CD4-positive, alpha-beta T cell treated with Interleukin-2 at 100 ng/mL for 4 hours (primary cell): Measurements from ENCODE around the gene ICAM3.
"Not testable (repeated sequence)": the region's sequence is repeated elsewhere in the genome, so short reads cannot be mapped to it uniquely, and the experiment has no call there.

ENCODE experiments used
- DNase-seq: peaks from one replicate; pipeline ENCODE4 v3.0.0-alpha.2; 2020; ENCODE audit warnings: low spot score

ICAM3 gene

GRCh38 chr19:10344780-10345179 is 5.4 kb upstream of the ICAM3 start:
- no peak for DNase-seq

GRCh38 chr19:10343495-10343894 is 4.1 kb upstream of the ICAM3 start:
- no peak for DNase-seq

- DNase-seq = no peak
These were observed 553 bp upstream of the ICAM3 start for GRCh38 chr19:10339977-10340376.

GRCh38 chr19:10338940-10339339 is 484 bp downstream of the ICAM3 start:
- no peak for DNase-seq

GRCh38 chr19:10336725-10337124 is 2.7 kb downstream of the ICAM3 start:
- DNase-seq = not testable (repeated sequence)

- DNase-seq = no peak
These were observed 4.0 kb downstream of the ICAM3 start for GRCh38 chr19:10335352-10335985.

GRCh38 chr19:10334588-10335351 is 4.7 kb downstream of the ICAM3 start:
- DNase-seq = no peak

GRCh38 chr19:10333758-10334587 is 5.5 kb downstream of the ICAM3 start:
- DNase-seq = no peak

GRCh38 chr19:10332965-10333757 is 6.3 kb downstream of the ICAM3 start, which contains the start of gene RAVER1:
RAVER1 (minus strand) TSS chr19:10333529; CDS start chr19:10333507, 22 bp downstream.
- DNase-seq = peak; percentile 98

GRCh38 chr19:10332158-10332964 is 7.1 kb downstream of the ICAM3 start:
- DNase-seq = no peak

- DNase-seq = no peak
These were observed 9.9 kb downstream of the ICAM3 start for GRCh38 chr19:10329555-10329954.

GRCh38 chr19:10328558-10329429 is 10.6 kb downstream of the ICAM3 start:
- DNase-seq = no peak

- no peak for DNase-seq
These were observed 11.6 kb downstream of the ICAM3 start for GRCh38 chr19:10327793-10328192.

- no peak for DNase-seq
These were observed 13.7 kb downstream of the ICAM3 start for GRCh38 chr19:10325732-10326131.

GRCh38 chr19:10321874-10322835 is 17.3 kb downstream of the ICAM3 start:
- DNase-seq = no peak

- no peak for DNase-seq
These were observed 18.0 kb downstream of the ICAM3 start for GRCh38 chr19:10321417-10321797.

- no peak for DNase-seq
These were observed 18.6 kb downstream of the ICAM3 start for GRCh38 chr19:10320602-10321416.
